ENCODE measurements around the gene BTBD10. TPM values are rescaled to one million over a fixed set of nuclear protein-coding genes. Genes with fewer than 3 reads are reported as not detected.

Gene BTBD10
- total RNA-seq, 1 experiment from 2014 or later = 29.6 TPM

- Histone ChIP-seq H3K27ac (ENCODE audit: low read length) (no peak overlapping the region), H3K27me3 (ENCODE audit: control insufficient read depth, insufficient read depth, low read length) (no peaks in the 10 kb centered on the region), H3K9me3 (ENCODE audit: control insufficient read depth, insufficient read depth, low read depth, low read length) (no peaks in the 10 kb centered on the region), H3K36me3 (ENCODE audit: control insufficient read depth, insufficient read depth, low read length) (no peaks in the 10 kb centered on the region), H3K4me1 (ENCODE audit: control insufficient read depth, insufficient read depth, low read length) (no peaks in the 10 kb centered on the region), H3K4me3 (ENCODE audit: low read depth in 2 of 2, low read length in 2 of 2) (no peak overlapping the region)
- intact Hi-C loops (cut with micrococcal nuclease; ENCODE audit: unreplicated experiment) = no loop called here
- in situ Hi-C loops (cut with HindIII; ENCODE audit: low pct_unique_long_range_greater_than_20kb, low sequenced_read_pairs) = no loop called here
- no TSS peak for BruUV-seq (replicated peaks)
- no peak for ATAC-seq
- no peak for TF ChIP-seq REST (IDR thresholded peaks at IDR 0.05; ENCODE audit: insufficient read depth in 1 of 2, low read depth in 2 of 2, low read length in 1 of 2)
- no peak for TF ChIP-seq TCF7L2 (IDR thresholded peaks at IDR 0.05; ENCODE audit: low read depth, low read length)
- TF ChIP-seq SIN3A (IDR thresholded peaks at IDR 0.05; ENCODE audit: borderline replicate concordance, insufficient read depth, low read depth, low read length) = no peak
- no peak for TF ChIP-seq CTCF (IDR thresholded peaks at IDR 0.05)
- TF ChIP-seq POLR2AphosphoS5 (IDR thresholded peaks at IDR 0.05; ENCODE audit: low read depth, low read length) = no peak
- POLR2A ChIA-PET = no interaction called here
- CTCF ChIA-PET = no interaction called here
- no peak for DNase-seq (ENCODE audit: low read depth, low spot score)
Measured at GRCh38 chr11:13376838-13377237, 86.2 kb downstream of the BTBD10 start.

GRCh38 chr11:13376402-13376801 lies 86.6 kb downstream of the BTBD10 start:
- intact Hi-C loops (cut with micrococcal nuclease; ENCODE audit: unreplicated experiment) (no loop called here), in situ Hi-C loops (cut with HindIII; ENCODE audit: low pct_unique_long_range_greater_than_20kb, low sequenced_read_pairs) (no loop called here)
- no TSS peak for BruUV-seq (replicated peaks)
- TF ChIP-seq REST (IDR thresholded peaks at IDR 0.05; ENCODE audit: insufficient read depth in 1 of 2, low read depth in 2 of 2, low read length in 1 of 2) (no peak), SIN3A (IDR thresholded peaks at IDR 0.05; ENCODE audit: borderline replicate concordance, insufficient read depth, low read depth, low read length) (no peak), TCF7L2 (IDR thresholded peaks at IDR 0.05; ENCODE audit: low read depth, low read length) (no peak), CTCF (IDR thresholded peaks at IDR 0.05) (no peak), POLR2AphosphoS5 (IDR thresholded peaks at IDR 0.05; ENCODE audit: low read depth, low read length) (no peak)
- CTCF ChIA-PET = no interaction called here
- Histone ChIP-seq H3K9me3 (ENCODE audit: control insufficient read depth, insufficient read depth, low read depth, low read length) (no peaks in the 10 kb centered on the region), H3K4me3 (ENCODE audit: low read depth in 2 of 2, low read length in 2 of 2) (no peak overlapping the region), H3K36me3 (ENCODE audit: control insufficient read depth, insufficient read depth, low read length) (no peaks in the 10 kb centered on the region), H3K27ac (ENCODE audit: low read length) (no peak overlapping the region), H3K4me1 (ENCODE audit: control insufficient read depth, insufficient read depth, low read length) (no peaks in the 10 kb centered on the region), H3K27me3 (ENCODE audit: control insufficient read depth, insufficient read depth, low read length) (no peaks in the 10 kb centered on the region)
- no peak for DNase-seq (ENCODE audit: low read depth, low spot score)
- ATAC-seq = no peak
- POLR2A ChIA-PET = no interaction called here

Measured in Panc1 (cell line).